Measurements from ENCODE around the gene COG4.

DNA sequence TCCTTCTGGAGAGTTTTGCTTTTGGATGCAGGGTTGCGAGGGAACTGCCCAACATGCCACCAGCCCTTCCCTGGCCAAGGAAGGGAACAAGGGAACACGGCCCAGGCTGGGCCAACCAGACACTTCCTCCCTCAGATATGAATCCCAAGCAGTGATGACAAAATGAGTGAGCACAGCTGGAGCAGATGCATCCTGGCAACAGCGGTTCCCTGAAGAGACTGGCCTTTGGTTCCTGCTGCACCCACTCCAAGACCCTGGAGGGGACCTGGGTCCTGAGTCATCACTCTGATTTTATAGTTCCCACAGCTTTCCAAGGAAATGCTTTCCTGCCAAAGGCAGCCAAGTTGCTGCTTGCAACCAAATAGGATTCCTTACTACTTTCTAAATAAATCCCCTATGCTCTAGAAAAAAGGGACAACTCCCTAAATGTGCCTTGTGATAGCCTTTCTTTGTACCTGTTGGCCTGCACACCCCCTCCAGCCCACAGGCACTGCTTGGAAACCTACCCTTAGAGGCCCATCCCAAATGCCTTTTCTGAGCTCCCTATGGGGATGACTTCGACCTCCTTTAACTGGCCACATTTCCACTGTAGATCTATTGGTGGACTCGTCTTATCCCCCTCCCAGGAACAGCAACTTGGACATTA, 89.8 kb downstream of the COG4 start:
- no peak for TF ChIP-seq POLR2A (IDR thresholded peaks at IDR 0.05)
- no peak for TF ChIP-seq CTCF (IDR thresholded peaks at IDR 0.05)

All from body of pancreas (tissue), 4 donors.